ENCODE data around the gene HEMGN.
"Not testable (repeated sequence)": the region's sequence is repeated elsewhere in the genome, so short reads cannot be mapped to it uniquely, and the experiment has no call there.

HEMGN gene

DNA sequence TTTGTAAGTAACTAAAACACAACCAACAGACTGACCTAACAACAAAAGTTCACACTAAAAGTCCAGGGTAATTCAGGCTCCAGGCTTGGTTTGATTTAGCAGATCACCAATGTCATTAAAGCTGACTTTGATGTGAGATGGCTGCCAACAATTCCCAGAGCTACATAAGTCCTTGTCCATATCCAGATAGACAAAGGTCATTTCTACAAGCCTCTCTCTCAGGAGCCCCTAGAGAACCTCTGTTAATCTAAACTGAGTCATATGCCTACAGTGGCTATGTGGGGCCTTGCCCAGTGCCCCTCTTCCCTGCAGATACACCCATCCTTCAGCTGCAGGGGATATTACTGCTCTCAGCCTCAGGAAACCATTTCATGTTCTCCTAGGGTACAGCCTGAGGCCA lies 26.9 kb upstream of the HEMGN start:
- DNase-seq (ENCODE audit: low read depth): no peak

GRCh38 chr9:97963232-97963631 lies 25.3 kb upstream of the HEMGN start:
- no peak for DNase-seq (ENCODE audit: low read depth)

- no peak for DNase-seq (ENCODE audit: low read depth)
These were observed 24.6 kb upstream of the HEMGN start for GRCh38 chr9:97962575-97962974.

DNA sequence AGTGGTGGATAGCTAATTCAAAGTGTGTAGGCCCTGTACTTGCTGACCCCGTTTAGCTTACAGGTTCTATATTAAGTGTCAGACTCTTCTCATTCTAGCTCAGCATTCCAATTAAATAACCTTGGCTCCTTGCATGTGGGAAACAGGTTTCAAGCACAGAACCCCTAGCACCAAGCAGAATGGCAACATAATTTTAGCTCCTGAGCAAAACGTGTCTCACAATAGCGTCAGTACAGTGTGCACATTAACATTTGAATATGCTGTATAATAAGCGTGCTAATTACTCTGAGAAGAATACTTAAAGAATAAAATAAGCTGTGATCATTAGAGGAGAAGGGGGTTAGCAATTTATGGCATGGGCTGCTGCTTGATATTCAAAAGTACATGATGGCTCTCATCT lies 24.2 kb upstream of the HEMGN start:
- no peak for DNase-seq (ENCODE audit: low read depth)

GRCh38 chr9:97961361-97961760 lies 23.4 kb upstream of the HEMGN start:
- no peak for DNase-seq (ENCODE audit: low read depth)

DNA sequence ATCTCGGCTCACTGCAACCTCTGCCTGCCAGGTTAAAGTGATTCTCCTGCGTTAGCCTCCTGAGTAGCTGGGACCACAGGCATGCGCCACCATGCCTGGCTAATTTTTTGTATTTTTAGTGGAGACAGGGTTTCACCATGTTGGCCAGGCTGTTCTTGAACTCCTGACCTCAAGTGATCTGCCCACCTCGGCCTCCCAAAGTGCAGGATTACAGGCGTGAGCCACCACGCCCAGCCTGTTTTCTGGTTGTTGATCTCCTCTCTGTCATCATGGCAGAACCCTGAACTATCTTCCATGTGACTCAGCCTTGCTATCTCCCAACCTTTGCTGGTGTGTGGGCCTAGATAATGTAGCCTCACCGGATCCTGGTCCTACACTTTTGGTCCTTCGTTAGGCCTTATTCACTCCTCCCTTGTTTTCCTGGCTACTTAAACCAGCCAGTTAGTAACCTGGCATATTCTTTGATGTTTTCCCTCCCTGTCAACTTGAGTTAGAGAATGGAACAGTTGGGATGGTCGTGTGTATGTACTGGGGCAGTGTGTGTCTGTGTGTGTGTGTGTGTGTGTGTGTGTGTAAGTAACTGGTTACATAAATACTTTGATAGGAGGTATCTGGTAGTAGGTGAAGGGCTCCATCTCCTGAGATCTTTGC lies 22.8 kb upstream of the HEMGN start:
- not testable (repeated sequence) for DNase-seq (ENCODE audit: low read depth)

- DNase-seq (ENCODE audit: low read depth): no peak
These were observed 21.6 kb upstream of the HEMGN start for GRCh38 chr9:97959585-97959984.

- no peak for DNase-seq (ENCODE audit: low read depth)
These were observed 21.0 kb upstream of the HEMGN start for GRCh38 chr9:97958812-97959511.

DNA sequence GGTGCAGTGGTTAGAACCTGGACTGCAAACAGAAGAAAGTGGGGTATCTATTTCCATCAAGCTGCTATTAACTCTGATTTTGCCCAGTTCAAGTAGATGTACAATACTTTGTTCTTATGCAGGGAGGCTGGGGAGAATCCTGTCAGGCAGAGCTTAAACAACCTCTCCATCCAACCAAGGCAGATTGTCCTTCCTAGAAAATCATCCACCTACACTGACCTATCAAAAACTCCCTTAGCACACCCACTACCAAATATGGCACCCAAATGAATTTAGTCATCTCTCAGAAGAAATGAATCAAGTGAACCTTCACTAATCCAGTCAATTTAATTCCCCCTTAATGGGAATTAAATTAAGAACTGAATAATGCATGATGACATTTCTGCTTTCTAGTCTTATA lies 18.4 kb upstream of the HEMGN start:
- DNase-seq (ENCODE audit: low read depth): no peak

DNA sequence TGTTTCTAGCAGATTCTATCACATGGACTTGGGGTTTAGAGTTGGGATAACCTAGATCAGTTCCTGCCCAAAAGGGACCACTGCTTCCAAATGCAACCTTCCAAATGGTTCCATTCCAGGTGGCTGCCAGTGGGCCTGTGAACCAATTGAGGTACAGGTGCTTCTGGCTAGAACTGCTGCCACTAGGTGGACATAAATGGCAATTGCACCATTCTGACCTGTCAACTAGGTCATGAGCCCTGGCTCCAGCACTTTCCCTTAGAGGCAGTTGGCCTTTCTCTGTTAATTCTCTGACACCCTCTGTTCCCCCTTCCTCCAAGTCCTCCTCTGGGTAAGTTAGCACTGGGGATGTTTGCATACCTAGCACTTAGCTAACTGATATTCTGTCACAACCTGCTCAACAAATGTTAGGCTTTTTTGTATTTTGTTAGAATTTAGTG lies 16.6 kb upstream of the HEMGN start:
- peak; percentile 7 for DNase-seq (ENCODE audit: low read depth)

- not testable (repeated sequence) for DNase-seq (ENCODE audit: low read depth)
These were observed 12.9 kb upstream of the HEMGN start for GRCh38 chr9:97950873-97951272.

DNA sequence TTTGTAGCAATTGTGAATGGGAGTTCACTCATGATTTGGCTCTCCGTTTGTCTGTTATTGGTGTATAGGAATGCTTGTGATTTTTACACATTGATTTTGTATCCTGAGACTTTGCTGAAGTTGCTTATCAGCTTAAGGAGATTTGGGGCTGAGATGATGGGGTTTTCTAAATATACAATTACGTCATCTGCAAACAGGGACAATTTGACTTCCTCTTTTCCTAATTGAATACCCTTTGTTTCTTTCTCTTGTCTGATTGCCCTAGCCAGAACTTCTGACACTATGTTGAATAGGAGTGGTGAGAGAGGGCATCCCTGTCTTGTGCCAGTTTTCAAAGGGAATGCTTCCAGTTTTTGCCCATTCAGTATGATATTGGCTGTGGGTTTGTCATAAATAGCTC lies 9.1 kb upstream of the HEMGN start:
- DNase-seq (ENCODE audit: low read depth): not testable (repeated sequence)

GRCh38 chr9:97945470-97945869 lies 7.5 kb upstream of the HEMGN start:
- DNase-seq (ENCODE audit: low read depth): not testable (repeated sequence)

GRCh38 chr9:97944612-97945011 lies 6.6 kb upstream of the HEMGN start:
- no peak for DNase-seq (ENCODE audit: low read depth)

DNA sequence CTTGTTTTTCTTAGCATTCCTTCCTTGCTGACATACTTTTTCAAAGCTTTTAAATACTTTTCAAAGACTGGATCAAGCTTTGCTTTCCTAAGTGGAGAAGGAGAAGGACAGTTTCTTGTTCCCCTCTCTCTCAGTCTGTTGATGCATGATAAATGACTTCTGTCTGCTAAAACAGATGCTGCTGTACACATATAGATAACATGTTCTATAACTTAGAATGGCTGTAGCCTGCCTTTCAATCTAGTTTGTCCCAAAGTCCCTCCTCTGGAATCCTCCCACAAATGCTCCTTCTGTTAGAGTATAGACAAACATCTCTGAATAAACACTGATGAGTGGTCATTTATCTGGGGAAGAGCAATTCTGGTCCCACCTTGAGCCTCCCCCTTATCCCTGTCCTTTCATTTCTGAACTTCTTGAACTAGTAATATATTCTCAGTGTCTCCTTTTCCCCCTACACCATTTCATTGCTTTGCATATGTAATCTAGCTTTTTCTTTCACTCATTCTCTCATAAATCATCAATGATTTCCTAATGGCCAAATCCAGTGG lies 5.4 kb upstream of the HEMGN start:
- no peak for DNase-seq (ENCODE audit: low read depth)

GRCh38 chr9:97941323-97941722 lies 3.4 kb upstream of the HEMGN start:
- no peak for DNase-seq (ENCODE audit: low read depth)

DNA sequence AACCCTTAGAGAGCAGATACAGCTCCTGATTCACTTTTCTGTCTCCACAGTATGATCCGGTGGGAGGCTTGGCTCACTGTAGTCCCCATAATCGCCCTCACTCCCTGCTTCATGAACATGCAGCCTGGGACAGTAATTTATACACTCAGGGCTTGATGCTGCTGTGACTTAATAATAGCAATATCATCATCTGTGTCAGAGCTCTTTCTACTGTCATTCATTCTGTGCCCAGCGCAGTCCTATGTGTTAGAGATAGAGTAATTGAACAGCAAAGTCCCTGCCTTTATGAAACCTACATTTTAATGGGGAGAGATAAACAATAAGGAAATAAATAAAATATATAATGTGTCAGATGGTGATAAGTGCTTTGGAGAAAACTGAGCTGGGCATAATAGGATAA lies 2.8 kb upstream of the HEMGN start:
- no peak for DNase-seq (ENCODE audit: low read depth)

DNA sequence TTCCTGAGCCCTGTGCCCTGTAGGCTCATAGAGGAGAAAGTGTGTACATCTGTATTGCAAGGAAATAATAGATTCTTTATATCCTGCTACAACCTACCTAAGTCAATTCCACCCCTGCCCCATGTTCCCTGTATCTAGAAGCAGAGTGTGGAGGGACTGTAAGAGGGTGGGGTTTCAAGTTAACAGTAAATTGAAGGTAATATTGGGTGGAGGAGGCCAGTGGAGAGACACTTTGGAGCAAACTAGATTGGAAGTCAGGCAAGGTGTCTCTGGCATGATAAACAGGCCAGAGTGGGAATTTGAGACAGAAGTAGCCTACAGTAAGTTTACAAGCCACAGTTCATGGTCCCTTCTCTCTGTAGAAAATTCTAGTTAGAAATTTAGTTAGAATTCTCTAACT lies 2.3 kb upstream of the HEMGN start:
- DNase-seq (ENCODE audit: low read depth): no peak

GRCh38 chr9:97936998-97937397 lies 974 bp downstream of the HEMGN start:
- no peak for DNase-seq (ENCODE audit: low read depth)

GRCh38 chr9:97935276-97935675 lies 2.7 kb downstream of the HEMGN start:
- DNase-seq (ENCODE audit: low read depth): no peak

GRCh38 chr9:97934321-97935115 lies 3.5 kb downstream of the HEMGN start:
- no peak for DNase-seq (ENCODE audit: low read depth)

- no peak for DNase-seq (ENCODE audit: low read depth)
These were observed 4.5 kb downstream of the HEMGN start for GRCh38 chr9:97933297-97933998.

Measured in HS-27A (cell line).